ENCODE data around the gene PRKCZ. TPM values are rescaled to one million over a fixed set of nuclear protein-coding genes. Genes with fewer than 3 reads are reported as not detected.
A peak's percentile ranks its signal among the peaks of the same experiment; 100 is the strongest.

PRKCZ gene
- total RNA-seq, 1 experiment from 2014 or later: 0.83 TPM

DNA sequence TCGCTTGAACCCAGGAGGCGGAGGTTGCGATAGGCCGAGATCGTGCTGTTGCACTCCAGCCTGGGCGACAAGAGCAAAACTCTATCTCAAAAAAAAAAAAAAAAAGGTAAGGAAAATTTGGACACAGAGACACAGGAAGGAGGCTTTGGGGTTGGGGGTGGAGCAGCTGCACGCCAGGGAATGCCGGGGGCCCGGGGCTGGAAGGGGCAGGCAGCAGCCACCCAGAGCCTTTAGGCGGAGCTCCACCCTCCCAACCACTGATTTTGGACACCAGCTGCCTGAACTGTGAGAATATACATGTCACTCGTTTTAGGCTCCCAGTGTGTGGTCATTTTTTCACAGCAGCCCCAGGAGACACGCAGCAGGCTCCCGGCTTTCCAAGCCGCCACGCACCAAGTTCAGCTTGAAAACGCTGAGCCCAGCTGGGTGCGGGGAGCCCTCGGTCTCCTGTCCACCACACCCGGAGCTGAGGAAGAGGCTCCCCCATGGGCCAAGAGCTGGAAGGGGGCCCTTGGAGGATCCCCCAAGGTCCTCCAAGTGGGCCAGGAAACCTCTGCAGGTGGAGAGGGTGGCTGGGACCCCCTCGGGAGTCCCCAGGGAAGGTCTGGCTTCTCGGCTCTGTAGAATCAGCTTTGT, 150.2 kb downstream of the PRKCZ start:
- Histone ChIP-seq H3K36me3 (no peaks in the 10 kb centered on the region), H3K4me3 (no peak overlapping the region), H3K4me1 (peaks cover 22% of the 10 kb centered on the region), H3K27ac (no peak overlapping the region), H3K27me3 (peaks cover 7% of the 10 kb centered on the region; the same call in 1 of the 2 replicates), H3K9me3 (replicated peaks) (no peaks in the 10 kb centered on the region)
- DNase-seq: peak; percentile 84 to 85

DNA sequence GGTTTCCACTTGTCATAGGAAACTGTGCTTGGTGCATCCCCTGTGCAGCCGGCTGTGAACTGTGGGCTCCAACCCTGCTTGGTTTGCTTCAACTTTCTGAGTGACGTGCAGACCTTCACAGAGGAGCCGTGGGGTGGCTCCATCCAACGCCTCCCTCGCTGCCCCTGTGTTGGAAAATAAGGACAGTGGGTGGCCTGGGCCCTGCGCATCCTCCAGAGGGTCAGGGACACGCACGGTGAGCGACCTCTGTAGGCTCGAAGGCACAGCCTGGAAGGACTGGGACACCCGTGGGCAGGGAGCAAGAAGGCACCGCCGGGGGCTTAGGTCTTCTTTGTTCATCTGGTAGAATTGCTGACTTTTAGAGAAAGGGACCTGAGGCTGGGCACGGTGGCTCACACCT, 150.9 kb downstream of the PRKCZ start:
- no peaks in the 10 kb centered on the region for H3K36me3 ChIP-seq
- no peak overlapping the region for H3K4me3 ChIP-seq
- DNase-seq: no peak
- no peaks in the 10 kb centered on the region for H3K9me3 ChIP-seq (replicated peaks)
- no peak overlapping the region for H3K27ac ChIP-seq
- peaks cover 7% of the 10 kb centered on the region; the same call in 1 of the 2 replicates for H3K27me3 ChIP-seq
- H3K4me1 ChIP-seq: peaks cover 22% of the 10 kb centered on the region

GRCh38 chr1:2202008-2202575, 151.9 kb downstream of the PRKCZ start:
- H3K4me3 ChIP-seq: no peak overlapping the region
- no peaks in the 10 kb centered on the region for H3K9me3 ChIP-seq (replicated peaks)
- peaks cover 22% of the 10 kb centered on the region for H3K4me1 ChIP-seq
- no peak for DNase-seq
- H3K27me3 ChIP-seq: peaks cover 8% of the 10 kb centered on the region; the same call in 1 of the 2 replicates
- H3K27ac ChIP-seq: no peak overlapping the region
- H3K36me3 ChIP-seq: no peaks in the 10 kb centered on the region

DNA sequence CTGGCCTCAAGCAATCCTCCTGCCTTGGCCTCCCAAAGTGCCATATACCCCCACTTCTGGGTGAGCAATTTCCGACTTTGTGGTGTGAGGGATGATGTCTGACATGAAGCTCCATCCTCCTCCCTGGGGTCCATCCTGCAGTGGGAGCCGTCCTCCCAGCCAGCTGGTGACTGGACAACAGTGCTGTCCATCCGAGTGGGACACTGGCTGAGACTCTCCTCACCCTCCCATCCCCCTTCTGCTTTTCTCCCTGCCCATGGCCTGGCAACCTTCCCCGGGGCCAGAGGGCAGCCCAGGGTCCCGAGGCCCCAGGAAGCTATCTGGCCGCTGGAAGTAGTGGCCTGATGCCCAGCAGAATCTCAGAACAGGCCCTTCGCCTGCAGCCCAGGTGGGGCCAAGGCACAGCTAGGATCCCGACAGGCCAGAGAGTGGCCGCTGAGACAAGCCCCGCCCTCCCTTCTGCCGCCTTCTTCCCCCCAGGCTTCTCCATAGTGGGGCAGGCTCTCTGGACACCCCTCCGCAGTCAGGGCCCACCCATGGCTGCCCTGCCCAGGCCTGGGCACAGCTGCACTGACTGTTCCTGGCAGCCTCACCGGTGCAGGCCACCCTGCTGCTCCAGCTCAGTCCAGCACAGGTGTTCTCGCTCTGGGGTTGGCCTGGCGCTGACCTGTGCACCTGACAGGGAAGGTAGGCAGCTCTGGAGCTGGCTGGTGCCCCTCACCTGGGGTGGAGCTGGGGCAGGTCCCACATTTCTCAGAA, 152.8 kb downstream of the PRKCZ start:
- Histone ChIP-seq H3K4me3 (no peak overlapping the region), H3K9me3 (replicated peaks) (no peaks in the 10 kb centered on the region), H3K27me3 (peaks cover 13% of the 10 kb centered on the region; the same call in 1 of the 2 replicates), H3K36me3 (no peaks in the 10 kb centered on the region), H3K27ac (no peak overlapping the region), H3K4me1 (peaks cover 29% of the 10 kb centered on the region)
- no peak for DNase-seq

DNA sequence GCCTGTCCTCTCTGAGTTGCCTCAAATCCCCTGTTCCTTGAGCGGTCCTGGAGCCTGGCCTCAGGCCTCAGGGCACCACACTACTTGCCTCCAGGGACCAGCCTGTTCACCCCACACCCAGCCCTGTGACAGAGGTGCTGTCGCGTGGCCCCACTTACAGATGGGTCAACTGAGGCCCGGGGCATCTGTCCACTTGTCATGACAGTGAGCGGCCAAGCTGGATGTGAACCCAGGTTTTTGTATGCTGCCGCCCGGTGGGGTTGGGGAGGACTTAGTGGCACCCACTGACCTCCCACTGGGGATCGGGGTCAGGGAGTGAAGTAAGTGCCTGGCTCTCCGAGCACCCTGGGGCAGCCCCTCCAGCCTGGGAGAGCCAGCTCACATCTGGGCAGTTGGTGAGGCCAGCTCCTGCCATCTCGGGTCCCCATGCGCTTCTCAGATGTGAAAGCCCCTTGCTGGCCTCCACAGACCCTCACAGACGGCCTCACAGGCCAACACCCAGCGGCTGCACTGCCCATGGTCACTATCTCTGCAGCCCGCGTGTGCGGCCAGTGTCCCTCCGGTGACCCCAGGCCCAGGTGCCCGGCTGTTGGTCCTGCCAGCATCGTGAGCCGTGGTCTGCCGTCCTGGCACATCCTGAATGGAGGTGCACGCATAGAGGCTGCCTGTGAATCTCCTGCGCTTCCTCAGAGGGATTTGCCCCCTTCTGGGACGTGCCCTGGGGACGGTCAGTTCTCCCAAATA, 153.6 kb downstream of the PRKCZ start:
- no peak for DNase-seq
- Histone ChIP-seq H3K4me3 (peak overlapping the region; percentile 52), H3K36me3 (no peaks in the 10 kb centered on the region), H3K4me1 (peaks cover 37% of the 10 kb centered on the region), H3K27ac (no peak overlapping the region), H3K9me3 (replicated peaks) (no peaks in the 10 kb centered on the region), H3K27me3 (peaks cover 16% of the 10 kb centered on the region; the same call in 1 of the 2 replicates)

DNA sequence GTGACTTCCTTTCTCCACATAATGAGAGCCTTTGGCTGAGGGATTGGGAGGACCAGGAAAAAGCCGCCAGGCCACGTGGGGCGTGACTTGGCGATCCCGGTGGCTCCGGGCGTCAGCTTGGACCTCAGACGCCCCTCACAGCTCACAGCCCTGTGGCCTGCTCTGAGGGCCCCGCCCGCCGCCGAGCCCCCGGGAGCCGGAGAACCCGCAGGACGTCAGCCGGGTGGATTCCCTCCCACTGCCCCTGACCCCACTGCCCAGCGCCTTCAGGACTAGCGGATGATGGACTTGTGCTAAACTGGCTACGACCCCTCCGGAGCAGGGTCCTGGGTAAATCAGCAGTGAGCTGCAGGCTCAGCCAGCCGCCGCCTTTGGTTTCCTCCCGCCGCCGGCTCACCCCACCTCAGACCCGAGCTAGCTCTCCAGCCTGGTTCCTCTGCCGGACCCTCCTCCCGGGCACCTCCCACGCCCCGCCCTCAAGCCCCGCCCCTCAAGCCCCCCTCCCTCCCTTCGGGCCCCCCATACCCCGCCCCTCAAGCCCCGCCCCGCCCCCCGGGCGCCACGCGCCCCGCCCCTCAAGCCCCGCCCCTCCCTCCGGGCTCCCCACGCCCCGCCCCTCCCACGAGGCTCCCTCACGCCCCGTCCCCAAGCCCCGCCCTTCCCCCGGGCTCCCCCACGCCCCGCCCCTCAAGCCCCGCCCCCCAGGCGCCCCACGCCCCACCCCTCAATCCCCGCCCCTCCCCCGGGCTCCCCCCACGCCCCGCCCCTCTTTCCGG, 154.4 kb downstream of the PRKCZ start:
- Histone ChIP-seq H3K4me3 (peak overlapping the region; percentile 52), H3K27ac (no peak overlapping the region), H3K36me3 (no peaks in the 10 kb centered on the region), H3K9me3 (replicated peaks) (no peaks in the 10 kb centered on the region), H3K4me1 (peaks cover 43% of the 10 kb centered on the region), H3K27me3 (peaks cover 16% of the 10 kb centered on the region; the same call in 1 of the 2 replicates)
- peak; percentile 85 to 86 for DNase-seq

DNA sequence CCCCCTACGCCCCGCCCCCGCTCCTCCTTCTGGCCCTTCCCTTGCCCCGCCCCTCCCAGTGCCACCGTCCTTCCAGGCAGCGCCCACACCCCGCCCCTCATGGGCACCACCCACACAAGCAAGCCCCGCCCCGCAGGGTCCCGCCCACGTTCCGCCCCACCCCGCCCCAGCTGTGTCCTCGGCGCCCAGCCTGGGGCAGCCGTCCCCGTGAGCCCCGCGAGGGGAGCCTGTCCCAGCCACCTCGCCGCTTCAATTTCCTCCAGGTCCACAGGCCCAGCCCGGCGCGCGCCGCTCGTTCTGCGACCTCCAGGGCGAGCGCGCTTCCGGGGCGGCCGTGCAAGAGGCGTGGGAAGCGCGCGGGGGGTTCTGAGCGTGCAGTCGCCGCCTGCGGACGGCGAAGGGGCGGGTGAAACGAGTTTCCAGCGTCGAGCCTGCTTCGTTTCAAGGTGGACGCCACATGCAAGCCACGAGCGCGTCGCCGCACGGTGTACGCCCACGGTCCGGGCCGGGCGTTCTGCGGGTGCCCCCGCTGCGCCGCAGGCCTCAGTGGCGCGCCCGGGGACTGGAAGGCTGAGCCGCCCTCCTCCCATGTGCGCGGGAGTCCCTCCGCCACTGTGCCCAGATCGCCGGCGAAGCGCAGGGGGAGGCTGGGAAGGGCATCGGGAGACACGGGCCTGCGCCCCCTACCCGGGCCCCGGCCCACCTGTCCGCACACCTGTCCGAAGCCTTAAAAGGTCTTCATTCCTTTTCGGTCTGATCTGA, 155.2 kb downstream of the PRKCZ start:
- no peaks in the 10 kb centered on the region for H3K36me3 ChIP-seq
- H3K9me3 ChIP-seq (replicated peaks): no peaks in the 10 kb centered on the region
- peaks cover 16% of the 10 kb centered on the region; the same call in 1 of the 2 replicates for H3K27me3 ChIP-seq
- DNase-seq: peak; percentile 95 to 96
- peaks cover 41% of the 10 kb centered on the region for H3K4me1 ChIP-seq
- H3K27ac ChIP-seq: no peak overlapping the region
- H3K4me3 ChIP-seq: no peak overlapping the region

GRCh38 chr1:2206813-2207487, 156.7 kb downstream of the PRKCZ start:
- Histone ChIP-seq H3K27me3 (peaks cover 16% of the 10 kb centered on the region; the same call in 1 of the 2 replicates), H3K27ac (no peak overlapping the region), H3K4me3 (no peak overlapping the region), H3K36me3 (no peaks in the 10 kb centered on the region), H3K9me3 (replicated peaks) (no peaks in the 10 kb centered on the region), H3K4me1 (peaks cover 37% of the 10 kb centered on the region)
- no peak for DNase-seq

- Histone ChIP-seq H3K9me3 (replicated peaks) (no peaks in the 10 kb centered on the region), H3K27me3 (peaks cover 9% of the 10 kb centered on the region; the same call in 1 of the 2 replicates), H3K4me1 (peaks cover 43% of the 10 kb centered on the region), H3K36me3 (no peaks in the 10 kb centered on the region), H3K4me3 (no peak overlapping the region), H3K27ac (no peak overlapping the region)
- peak; percentile 58 to 59 for DNase-seq
Measured at GRCh38 chr1:2208309-2209239, 158.4 kb downstream of the PRKCZ start.

- no peak for DNase-seq
- H3K27ac ChIP-seq: no peak overlapping the region
- no peaks in the 10 kb centered on the region for H3K9me3 ChIP-seq (replicated peaks)
- H3K36me3 ChIP-seq: no peaks in the 10 kb centered on the region
- H3K4me3 ChIP-seq: no peak overlapping the region
- peaks cover 43% of the 10 kb centered on the region for H3K4me1 ChIP-seq
- H3K27me3 ChIP-seq: peaks cover 9% of the 10 kb centered on the region; the same call in 1 of the 2 replicates
Measured at GRCh38 chr1:2209400-2210083, 159.3 kb downstream of the PRKCZ start.

DNA sequence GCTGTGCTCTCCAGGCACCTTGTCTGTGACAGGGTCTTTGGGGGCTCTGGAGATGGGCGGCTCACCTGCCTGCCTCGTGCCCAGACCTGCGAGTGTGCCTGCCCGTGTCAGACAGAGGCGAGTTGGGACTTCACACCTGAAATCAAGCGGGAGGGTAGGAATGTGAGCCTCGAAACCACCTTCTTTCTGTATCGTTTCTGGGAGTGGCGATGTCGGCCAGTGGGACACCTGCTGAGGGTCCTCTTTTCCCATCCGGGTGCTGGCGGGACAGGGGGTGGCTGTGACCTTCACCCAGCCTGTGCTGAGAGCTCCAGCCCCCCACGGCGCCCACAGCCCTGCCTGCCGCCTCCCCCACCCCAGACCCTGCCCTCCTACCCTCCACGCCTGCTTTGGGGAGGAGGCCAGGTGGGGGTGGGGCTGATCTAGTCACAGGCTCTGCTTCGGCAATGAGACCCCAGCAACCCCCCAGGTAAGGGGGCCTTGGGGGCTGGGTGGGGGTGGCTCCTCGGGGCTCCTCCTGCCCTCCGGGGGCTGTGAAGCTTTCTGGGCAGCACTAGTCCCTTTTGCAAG, 160.0 kb downstream of the PRKCZ start:
- no peak for DNase-seq
- Histone ChIP-seq H3K4me1 (peaks cover 44% of the 10 kb centered on the region), H3K27me3 (peaks cover 9% of the 10 kb centered on the region; the same call in 1 of the 2 replicates), H3K27ac (no peak overlapping the region), H3K9me3 (replicated peaks) (no peaks in the 10 kb centered on the region), H3K4me3 (no peak overlapping the region), H3K36me3 (no peaks in the 10 kb centered on the region)
